H7 (cell line): Measurements from ENCODE around the gene RERE. TPM values are rescaled to one million over a fixed set of nuclear protein-coding genes. Genes with fewer than 3 reads are reported as not detected.

ENCODE experiments used
- DNase-seq: peaks from one replicate; pipeline ENCODE4 v3.0.0; 2012
- H3K27me3 ChIP-seq: 2 replicates; pipeline ENCODE4 v1.6.0; 2011; ENCODE audit warnings: mild to moderate bottlenecking, low read length; ENCODE audit not compliant: control insufficient read depth, insufficient read depth
- H3K36me3 ChIP-seq: replicated peaks from 2 replicates; pipeline ENCODE4 v1.5.1; 2011; ENCODE audit warnings: low read length; ENCODE audit not compliant: control insufficient read depth, insufficient read depth
- H3K4me3 ChIP-seq: 2 replicates; pipeline ENCODE4 v1.5.1; 2011; ENCODE audit warnings: low read depth, mild to moderate bottlenecking, control low read depth, low read length, moderate library complexity; ENCODE audit not compliant: insufficient read depth
- total RNA-seq: library from RNA; depleted of rRNA; stranded (reverse); fragments of >200 nt; shearing (Covaris generic); gene quantifications from 2 replicates; pipeline ENCODE4 v1.2.3, GENCODE V29; 2014; rRNA removed

The RERE gene
- total RNA-seq, 1 experiment from 2014 or later, result 75.8 TPM

DNA sequence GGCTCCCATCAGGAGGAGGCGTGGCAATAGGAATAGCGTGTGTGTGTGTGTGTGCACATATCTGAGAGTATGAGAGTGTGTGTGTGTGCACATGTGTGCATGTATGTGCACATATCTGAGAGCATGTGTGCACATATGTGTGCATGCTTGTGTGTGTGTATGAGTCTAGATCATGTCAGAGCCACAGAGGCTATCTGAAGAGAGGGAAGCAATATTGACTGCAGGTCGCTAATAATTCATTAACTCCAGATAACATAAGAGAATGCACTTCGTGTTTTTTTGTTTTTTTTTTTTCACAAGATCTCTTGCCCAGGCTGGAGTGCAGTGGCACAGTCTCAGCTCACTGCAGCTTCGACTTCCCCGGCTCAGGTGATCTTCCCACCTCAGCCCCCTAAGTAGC, 504.2 kb downstream of the RERE start:
- Histone ChIP-seq H3K36me3 (no peaks in the 10 kb centered on the region), H3K27me3 (peaks cover 8% of the 10 kb centered on the region), H3K4me3 (no peak overlapping the region)
- no peak for DNase-seq

DNA sequence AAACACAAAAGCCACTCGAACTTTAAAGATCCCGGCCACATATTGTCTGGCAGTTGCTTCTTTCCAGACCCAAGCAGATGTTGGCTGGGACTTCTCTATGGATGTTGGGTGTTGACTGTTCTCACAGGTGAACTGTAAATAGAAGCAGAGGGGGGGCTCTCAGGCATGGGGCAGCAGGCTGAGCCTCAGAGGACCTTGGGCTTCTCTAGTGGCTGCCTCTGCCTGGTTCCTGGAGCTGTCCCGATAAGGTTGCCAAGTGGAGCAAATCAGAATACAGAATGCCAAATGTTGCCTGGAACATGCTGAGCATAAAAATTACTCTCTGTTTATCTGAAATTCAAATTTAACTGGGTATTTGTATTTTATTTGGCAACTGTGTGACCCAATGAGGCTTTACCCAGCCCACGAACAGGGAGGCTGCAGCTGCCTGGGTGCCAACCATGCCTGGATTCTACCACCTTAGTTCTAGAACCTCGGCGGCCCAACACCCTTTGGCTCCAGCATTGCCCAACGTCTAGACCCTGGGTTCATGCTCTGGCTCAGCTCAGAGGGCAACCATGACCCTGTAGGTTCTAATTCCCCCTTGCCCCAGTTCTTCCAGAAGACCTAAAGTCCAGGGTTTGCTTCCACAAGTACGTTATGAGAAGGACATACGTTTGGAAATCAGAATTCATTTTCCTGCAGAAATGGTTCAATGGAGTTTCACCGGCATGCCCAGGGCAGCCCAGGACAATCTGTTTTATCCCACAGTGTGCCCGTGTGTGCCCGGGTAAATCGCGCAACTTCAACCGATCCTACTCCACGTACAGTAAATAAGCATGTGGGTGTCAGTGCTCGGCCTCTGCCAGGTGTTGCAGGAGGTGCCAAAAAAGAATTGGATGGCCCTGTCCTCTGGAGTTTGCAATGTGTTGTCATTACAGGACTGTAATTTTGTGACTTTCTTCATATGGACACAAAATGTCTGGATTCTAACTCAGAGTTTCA, 504.9 kb downstream of the RERE start:
- Histone ChIP-seq H3K36me3 (no peaks in the 10 kb centered on the region), H3K4me3 (no peak overlapping the region), H3K27me3 (peaks cover 5% of the 10 kb centered on the region)
- DNase-seq, result no peak

DNA sequence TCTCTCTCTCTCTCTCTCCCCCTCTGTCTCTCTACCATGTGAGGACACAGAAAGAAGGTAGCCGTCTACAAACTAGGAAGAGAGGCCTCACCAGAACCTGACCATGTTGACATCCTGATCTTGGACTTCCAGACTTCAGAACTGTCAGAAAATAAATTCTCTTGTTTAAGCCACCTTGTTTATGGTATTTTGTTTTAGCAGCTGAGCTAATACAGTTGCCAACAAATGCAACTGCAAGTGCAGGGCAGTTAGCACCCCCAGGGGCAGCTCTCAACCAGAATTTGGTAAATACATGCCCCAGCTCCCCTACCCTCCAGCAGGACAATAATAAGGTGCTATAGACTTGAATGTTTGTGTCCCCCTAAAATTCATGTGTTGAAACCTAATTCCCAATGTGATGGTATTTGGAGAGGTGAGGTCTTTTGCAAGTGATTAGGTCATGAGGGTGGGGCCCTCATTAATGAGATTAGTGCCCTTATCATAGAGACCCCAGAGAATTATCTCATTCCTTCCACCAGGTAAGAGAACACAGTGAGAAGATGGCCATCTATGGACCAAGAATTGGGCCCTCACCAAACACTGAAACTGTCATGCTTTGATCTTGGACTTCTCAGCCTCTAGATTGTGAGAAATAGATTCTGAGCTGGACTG, 506.2 kb downstream of the RERE start:
- Histone ChIP-seq H3K4me3 (no peak overlapping the region), H3K36me3 (no peaks in the 10 kb centered on the region)
- no peak for DNase-seq

DNA sequence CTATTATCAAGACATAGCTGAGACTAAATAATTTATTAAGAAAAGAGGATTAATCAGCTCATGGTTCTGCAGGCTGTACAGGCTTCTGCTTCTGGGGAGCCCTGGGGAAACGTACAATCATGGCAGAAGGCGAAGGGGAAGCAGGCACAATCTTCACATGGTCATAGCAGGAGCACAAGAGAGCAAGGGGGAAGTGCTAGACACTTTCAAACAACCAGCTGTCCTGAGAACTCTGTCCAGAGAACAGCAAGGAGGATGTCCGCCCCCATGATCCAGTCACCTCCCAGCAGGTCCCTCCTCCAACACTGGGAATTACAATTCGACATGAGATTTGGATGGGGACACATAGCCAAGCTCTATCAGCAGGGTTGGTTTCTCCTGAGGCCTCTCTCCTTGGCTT, 509.8 kb downstream of the RERE start:
- Histone ChIP-seq H3K27me3 (no peaks in the 10 kb centered on the region), H3K4me3 (no peak overlapping the region), H3K36me3 (no peaks in the 10 kb centered on the region)
- no peak for DNase-seq

More for the DNA sequence above, 506.2 kb downstream of the RERE start:
- no peaks in the 10 kb centered on the region for H3K27me3 ChIP-seq

DNA sequence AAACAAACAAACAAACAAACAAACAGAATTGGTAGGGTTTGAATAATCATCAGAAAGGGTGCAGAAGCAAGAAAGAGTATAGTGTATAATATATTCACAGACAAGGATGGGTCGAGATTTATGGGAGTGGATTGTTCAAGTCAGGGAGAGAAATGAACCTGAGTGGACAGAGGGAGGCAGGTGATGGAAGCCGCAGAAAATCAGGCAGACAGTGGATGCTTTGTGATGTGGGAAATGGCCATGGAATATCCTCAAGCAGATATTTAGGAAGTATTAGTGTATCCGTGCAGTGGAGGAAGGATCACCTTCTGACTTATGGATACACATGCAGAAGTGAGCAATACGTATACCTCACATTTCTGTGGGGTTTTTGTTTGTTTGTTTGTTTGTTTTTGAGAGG, 513.6 kb downstream of the RERE start:
- H3K36me3 ChIP-seq, result no peaks in the 10 kb centered on the region
- no peaks in the 10 kb centered on the region; the same call in 1 of the 2 replicates for H3K27me3 ChIP-seq
- DNase-seq, result no peak
- no peak overlapping the region for H3K4me3 ChIP-seq

DNA sequence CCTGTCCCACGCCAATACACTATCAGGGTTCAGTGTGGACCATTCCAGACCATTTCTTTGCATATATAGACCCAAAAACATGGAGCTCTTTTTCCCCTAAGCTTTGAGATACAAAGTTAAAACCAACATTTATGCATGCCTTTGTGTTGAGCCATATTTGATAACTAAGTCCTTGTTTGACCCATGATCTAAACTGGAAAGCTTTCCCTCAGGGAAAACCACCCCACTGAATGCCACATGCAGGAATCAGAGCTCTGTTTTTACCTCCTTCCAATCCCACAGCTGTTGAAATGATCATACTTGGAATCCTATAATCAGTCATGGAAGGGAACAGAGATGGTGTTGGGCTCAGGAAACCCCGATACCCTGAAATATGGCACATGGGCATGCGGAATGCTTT, 514.3 kb downstream of the RERE start:
- no peak overlapping the region for H3K4me3 ChIP-seq
- no peak for DNase-seq
- H3K27me3 ChIP-seq, result no peaks in the 10 kb centered on the region; the same call in 1 of the 2 replicates
- no peaks in the 10 kb centered on the region for H3K36me3 ChIP-seq

Other genes with a start within 250 kb of the RERE start
- 4,341 and 4,764 TPM in 2 replicates for gene ENO1, start 61.0 kb upstream of the RERE start, total RNA-seq
- gene CA6, start 128.2 kb upstream of the RERE start, total RNA-seq, result not detected in 2 replicates
- gene SLC2A7, start 208.8 kb upstream of the RERE start, total RNA-seq, result not detected in 2 replicates